Hair follicle dermal papilla cell (primary cell): Measurements from ENCODE around the gene CCDC120. TPM values are rescaled to one million over a fixed set of nuclear protein-coding genes. Genes with fewer than 3 reads are reported as not detected.

ENCODE experiments used
- small RNA-seq: library from RNA; depleted of rRNA; stranded (forward); fragments of <200 nt; gene quantifications from one replicate; pipeline ENCODE3, GENCODE V24; 2012
- total RNA-seq: library from RNA; depleted of rRNA; stranded (reverse); fragments of >200 nt; gene quantifications from 2 replicates; pipeline ENCODE4 v1.2.3, GENCODE V29; 2012

The CCDC120 gene
- total RNA-seq: 1.1 and 1.9 TPM in 2 replicates

GRCh38 chrX:49058794-49059193 is at the start of gene CCDC120:
CCDC120 (plus strand) TSS chrX:49058999; CDS start chrX:49062042, 3,043 bp downstream.

DNA sequence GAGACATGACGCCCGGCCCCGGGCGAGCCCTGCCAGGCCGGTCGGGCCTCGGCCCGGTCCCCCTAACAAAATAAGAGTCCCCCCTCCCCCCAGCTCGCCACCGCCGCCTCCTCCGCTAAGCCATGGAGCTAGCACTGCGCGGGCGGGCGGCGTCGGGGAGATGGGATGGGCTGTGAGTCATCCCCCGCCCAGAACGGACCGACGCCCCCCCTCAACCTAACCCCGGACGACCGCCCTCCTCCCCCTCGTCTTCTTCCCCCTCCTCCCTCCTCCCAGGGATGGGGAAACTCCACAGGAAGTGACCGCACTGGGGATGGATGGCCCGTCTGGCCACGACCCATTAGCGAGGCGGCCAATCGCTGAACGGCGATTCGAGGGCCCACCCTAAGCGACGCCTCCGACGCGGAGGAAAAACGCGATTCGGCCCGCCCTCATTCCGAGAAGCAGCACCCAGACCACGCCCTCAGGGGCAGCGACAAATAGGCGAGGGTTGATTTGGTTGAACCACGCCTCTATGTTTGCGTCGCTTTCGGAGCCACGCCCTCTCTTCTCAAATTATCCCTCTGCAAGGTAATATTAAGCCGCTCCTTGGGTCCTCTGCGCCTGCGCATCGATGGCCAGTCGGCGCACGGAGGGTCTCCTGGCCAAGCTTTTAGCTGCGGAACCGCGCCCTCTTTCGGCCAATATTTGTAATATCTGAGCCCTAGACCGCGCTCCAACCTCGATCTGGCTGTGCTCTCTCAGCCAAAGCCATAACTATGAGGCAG is 15.4 kb upstream of the CCDC120 start, which contains the start of gene TFE3:
Gene TFE3 (minus strand): TSS at position 138 of the 767 bp plus-strand sequence. CDS start 131 bp downstream, at position 7.

GRCh38 chrX:49073601-49074575 is 15.1 kb downstream of the CCDC120 start, which contains the start of gene PRAF2:
PRAF2 (minus strand) TSS chrX:49074002; CDS start chrX:49073987, 15 bp downstream.

GRCh38 chrX:49079489-49080428 is 21.0 kb downstream of the CCDC120 start, which contains the start of gene WDR45:
WDR45 (minus strand) TSS chrX:49079887; CDS start chrX:49078095, 1,792 bp downstream.

Small RNA genes lying within 50 kb of the gene (small RNA-seq; reads per million reads assigned to genes)
- gene RNU4-52P: not detected

Other genes starting within 250 kb of the CCDC120 start
- gene ERAS, start 232.5 kb upstream of the CCDC120 start, total RNA-seq: 0.36 TPM in 1 of 2 replicates, not detected in the other
- 0.49 and 0.65 TPM in 2 replicates for gene PCSK1N, start 223.4 kb upstream of the CCDC120 start, total RNA-seq
- 25.1 and 26.0 TPM in 2 replicates for gene TIMM17B, start 161.2 kb upstream of the CCDC120 start, total RNA-seq
- 33.8 and 50.9 TPM in 2 replicates for gene PQBP1, start 161.1 kb upstream of the CCDC120 start, total RNA-seq
- gene SLC35A2, start 147.4 kb upstream of the CCDC120 start, total RNA-seq: 22.6 and 23.0 TPM in 2 replicates
- gene PIM2, start 140.0 kb upstream of the CCDC120 start, total RNA-seq: 4.1 and 4.4 TPM in 2 replicates
- gene OTUD5, start 101.4 kb upstream of the CCDC120 start, total RNA-seq: 33.3 and 36.2 TPM in 2 replicates
- gene KCND1, start 87.2 kb upstream of the CCDC120 start, total RNA-seq: 1.9 and 2.1 TPM in 2 replicates
- gene GRIPAP1, start 56.7 kb upstream of the CCDC120 start, total RNA-seq: 14.3 and 16.8 TPM in 2 replicates
- gene TFE3, start 15.6 kb upstream of the CCDC120 start, total RNA-seq: 76.9 and 86.8 TPM in 2 replicates
- gene PRAF2, start 15.0 kb downstream of the CCDC120 start, total RNA-seq: 15.1 and 16.6 TPM in 2 replicates
- gene WDR45, start 20.9 kb downstream of the CCDC120 start, total RNA-seq: 71.3 and 72.2 TPM in 2 replicates
- gene GPKOW, start 64.7 kb downstream of the CCDC120 start, total RNA-seq: 15.4 and 16.9 TPM in 2 replicates
- gene MAGIX, start 103.8 kb downstream of the CCDC120 start, total RNA-seq: 1.9 and 2.2 TPM in 2 replicates
- gene PLP2, start 112.9 kb downstream of the CCDC120 start, total RNA-seq: 26.4 and 35.5 TPM in 2 replicates
- 9.6 and 13.0 TPM in 2 replicates for gene PRICKLE3, start 127.4 kb downstream of the CCDC120 start, total RNA-seq
- 0.49 and 0.73 TPM in 2 replicates for gene SYP, start 141.2 kb downstream of the CCDC120 start, total RNA-seq
- gene CACNA1F, start 174.3 kb downstream of the CCDC120 start, total RNA-seq: not detected in 2 replicates
- gene CCDC22, start 176.5 kb downstream of the CCDC120 start, total RNA-seq: 13.6 and 14.1 TPM in 2 replicates
- gene FOXP3, start 205.7 kb downstream of the CCDC120 start, total RNA-seq: not detected in 2 replicates
- gene PPP1R3F, start 210.8 kb downstream of the CCDC120 start, total RNA-seq: 5.6 and 7.0 TPM in 2 replicates
- not detected in 2 replicates for gene GAGE10, start 244.6 kb downstream of the CCDC120 start, total RNA-seq